Amygdala (tissue), 56 donors: Measurements from ENCODE around the gene TMEM208.

Source experiments
- DNase-seq, 56 donors: peaks; one replicate each; lab custom pipeline; 2025; lab: John Stamatoyannopoulos, UW

Gene TMEM208

GRCh38 chr16:67207249-67208091 lies 19.5 kb upstream of the TMEM208 start:
- DNase-seq = no peak

DNA sequence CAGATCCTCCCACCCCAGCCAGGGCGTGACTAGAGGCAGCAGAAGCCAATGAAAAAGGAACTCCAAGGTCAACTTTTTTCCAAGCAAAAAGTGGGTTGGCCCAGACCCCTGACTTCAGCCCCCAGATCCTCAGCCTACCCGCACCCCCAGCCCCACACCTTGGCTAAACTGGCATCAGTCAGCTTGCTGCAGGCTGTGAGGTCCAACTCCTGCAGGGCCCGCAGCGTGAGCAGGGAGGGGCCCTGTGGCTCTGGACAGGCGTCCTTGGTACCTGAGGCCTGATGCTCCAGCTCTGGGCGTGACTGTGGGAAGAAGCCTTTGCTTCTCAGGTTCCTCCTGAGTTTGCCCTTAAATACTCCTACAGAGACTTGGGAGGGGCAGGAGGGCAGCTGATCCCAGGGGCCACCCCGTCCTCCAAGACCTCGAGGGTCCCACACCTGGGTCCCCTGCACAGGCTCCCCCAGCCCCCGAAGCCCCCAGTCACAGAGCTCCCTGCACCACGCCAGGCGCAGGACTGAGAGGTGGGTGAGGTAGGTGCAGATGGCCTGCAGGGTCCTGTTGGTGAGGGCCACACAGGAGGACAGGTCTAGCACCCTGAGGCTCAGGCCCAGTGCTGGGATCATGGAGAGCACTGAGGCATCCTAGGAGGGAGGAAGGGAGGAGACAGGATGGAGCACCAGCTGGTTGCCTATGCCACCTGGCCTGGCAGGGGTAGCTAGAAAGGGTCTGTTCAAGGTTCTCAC lies 18.6 kb upstream of the TMEM208 start:
- no peak for DNase-seq

DNA sequence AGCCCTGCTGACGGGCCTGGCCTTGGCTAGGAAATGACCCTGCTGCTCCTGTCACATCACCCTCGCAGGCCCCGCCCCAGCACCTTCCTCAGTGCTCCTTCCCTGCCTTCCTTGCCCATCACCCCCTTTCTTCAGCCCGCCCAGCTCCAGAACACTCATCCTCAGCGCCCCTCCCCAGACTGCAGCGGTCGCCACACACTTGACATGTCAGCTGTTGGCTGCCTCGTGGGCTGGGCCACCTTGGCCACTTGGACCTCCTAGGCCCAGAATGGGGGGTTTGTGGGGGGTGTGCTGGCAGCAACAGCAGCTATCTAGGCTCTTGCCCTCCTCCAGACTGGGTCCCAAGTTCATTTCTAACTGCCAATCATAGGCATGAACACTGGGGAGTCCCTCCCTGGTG lies 17.4 kb upstream of the TMEM208 start:
- DNase-seq = no peak

DNA sequence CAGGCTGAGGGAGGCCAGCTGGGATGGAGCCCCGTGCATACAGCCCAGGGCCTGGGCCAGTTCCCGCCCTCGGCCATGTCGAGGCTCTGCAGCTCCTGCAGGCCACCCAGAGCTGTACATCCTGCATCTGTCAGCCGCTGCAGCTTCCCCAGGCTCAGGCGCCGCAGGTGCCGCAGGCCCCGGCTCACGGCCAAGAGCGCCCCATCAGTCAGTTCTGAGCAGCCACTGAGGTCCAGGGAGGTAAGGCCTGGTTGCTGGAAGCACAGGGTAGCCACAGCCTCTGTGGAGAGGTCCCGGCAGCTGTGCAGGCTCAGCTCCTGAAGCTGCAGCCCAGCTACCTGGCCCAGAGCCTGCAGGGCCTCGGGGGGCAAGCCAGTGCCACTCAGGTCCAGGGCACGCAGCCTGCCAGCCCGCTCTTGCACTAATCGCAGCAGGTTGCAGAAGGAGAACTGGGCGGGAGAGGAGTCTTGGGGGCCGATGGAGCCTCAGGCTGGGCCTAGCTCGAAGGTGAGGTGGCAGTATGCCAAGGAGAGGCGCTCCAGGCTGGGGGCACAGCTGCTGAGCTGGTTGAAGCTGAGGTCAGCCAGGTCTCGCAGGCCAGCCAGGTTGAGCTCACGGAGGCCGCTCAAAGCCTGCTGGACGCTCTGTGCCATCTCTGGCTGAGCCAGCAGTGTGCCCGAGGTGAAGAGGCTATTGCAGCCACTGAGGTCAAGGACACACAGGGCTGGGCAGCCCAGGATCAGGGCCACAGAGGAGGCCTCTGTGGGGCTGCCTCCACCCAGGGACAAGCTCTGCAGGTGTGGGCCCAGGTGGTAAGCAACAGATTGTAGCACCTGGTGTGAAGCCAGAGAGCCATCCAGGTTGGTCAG lies 16.6 kb upstream of the TMEM208 start:
- DNase-seq = no peak

DNA sequence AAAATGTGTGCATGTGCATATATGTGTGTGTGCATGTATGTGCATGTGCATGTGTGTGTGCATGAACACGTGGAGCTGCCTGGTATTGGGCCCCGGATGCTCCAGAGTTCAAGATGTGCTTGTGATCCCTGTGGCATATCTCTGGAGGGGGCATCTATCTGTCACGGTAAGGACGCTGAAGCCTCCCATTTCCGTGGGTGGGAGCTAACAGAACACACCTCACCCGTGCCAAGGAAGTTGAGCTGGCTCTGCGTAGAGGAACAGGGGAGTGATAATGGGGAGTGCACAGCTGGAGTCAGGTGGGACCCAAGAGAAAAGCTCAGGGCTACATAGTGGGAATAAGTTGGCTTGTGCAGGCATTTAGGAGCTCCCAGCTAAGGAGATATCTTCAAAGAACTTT lies 15.3 kb upstream of the TMEM208 start:
- DNase-seq = no peak

DNA sequence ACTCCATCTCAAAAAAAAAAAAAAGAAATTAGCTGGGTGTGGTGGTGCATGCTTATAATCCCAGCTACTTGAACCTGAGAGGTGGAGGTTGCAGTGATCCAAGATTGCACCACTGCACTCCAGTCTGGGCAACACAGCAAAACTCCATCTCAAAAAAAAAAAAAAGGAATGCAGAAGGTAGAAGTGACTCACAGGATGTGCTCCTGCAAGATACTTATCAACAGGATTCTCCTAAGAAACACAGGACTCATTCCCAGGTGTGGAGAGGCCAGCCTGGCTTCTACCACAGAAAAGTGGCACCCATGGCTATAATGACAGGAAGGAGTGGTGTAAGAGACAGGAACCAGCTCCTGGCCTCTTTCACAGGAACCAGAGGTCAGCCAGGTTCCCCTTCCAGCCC lies 14.2 kb upstream of the TMEM208 start:
- DNase-seq = no peak

GRCh38 chr16:67213197-67214019 lies 13.5 kb upstream of the TMEM208 start:
- DNase-seq = no peak

GRCh38 chr16:67215706-67216105 lies 11.2 kb upstream of the TMEM208 start:
- DNase-seq = no peak

DNA sequence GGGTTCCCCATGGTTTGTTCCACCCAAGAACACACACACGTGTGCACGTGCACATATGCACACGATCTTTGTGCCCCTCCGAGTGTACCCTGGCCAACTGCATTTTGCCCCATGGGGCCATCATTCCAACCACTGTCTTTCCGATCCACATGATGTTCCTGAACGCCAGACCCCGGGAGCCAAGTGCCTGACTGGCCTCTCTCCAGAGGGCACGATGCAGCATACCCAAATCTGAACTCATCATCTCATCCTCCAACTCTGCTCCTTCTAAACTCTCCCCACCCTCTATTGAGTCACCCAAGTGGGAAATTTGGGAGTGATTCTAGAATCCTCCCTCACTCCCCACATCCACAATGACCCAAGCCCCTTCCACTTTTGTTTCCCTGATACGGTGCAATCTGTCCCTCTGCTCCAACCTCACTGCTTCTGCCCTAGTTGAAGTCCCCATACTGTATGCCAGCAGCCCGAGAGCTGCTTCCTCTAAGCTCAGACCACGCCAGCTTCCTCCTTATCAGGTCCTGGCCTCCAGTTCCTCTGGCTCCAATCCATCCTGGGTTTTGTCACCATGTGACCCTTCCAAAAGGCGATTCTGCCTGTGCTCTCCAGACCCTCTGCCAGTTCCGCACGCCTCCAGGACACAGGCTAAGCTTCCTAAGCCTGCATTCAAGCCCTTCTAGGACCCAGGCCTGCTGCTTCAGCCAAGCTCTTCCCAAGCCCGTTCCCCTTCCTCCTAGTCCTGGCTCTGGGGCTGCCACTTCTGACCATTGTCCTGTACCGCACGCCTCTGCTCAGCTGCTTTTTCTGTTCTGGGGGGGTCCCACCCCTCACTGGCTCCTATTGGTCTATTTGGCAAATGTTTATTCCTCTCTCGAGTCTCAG lies 10.1 kb upstream of the TMEM208 start:
- DNase-seq = peak in 8 of 56 donors; percentile 3 to 46 (median 16)

DNA sequence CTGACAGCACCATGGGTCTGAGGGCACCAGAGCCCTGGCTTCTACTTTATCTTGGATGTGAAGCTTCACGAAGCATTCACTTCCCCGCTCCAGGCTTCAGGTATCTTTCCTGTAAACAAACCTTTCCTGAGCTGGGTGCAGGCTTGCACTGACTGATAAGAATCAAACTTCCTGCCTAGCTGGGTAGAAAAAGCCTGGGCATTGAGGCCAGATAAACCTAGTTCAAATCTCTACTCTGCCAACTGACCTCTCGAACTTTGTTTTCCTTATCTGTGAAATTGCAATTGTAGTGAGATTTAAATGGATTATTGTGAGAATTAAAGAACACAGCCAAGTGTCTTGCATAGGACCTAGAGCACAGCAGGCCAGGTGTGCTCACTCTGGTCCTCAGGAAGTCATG lies 2.9 kb upstream of the TMEM208 start:
- no peak for DNase-seq

DNA sequence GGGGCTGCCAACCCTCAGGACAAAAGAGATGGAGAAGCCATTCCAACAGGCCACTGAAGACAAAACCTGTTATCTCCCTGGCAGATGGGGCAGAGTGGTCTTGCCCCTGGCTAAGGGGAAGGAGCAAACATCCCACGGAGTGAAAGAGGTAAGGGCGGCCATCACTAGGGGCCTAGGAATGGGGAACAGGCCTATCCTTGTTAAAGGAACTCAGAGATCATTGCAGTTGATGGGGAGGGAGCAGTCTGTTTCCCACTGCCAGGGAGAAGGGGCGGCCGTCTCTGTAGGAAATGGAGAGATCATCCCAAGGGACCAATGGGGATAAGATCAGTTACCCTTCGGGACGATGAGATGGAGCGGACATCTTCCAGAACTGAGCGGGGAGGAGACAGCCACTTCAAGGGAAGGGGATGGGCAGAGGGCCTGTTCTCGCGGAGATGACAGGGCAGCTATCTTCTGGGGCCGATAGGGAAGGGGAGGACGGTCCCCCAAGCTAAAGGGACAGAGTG lies 581 bp upstream of the TMEM208 start:
- no peak for DNase-seq

GRCh38 chr16:67227567-67227921 lies 614 bp downstream of the TMEM208 start:
- DNase-seq = no peak

DNA sequence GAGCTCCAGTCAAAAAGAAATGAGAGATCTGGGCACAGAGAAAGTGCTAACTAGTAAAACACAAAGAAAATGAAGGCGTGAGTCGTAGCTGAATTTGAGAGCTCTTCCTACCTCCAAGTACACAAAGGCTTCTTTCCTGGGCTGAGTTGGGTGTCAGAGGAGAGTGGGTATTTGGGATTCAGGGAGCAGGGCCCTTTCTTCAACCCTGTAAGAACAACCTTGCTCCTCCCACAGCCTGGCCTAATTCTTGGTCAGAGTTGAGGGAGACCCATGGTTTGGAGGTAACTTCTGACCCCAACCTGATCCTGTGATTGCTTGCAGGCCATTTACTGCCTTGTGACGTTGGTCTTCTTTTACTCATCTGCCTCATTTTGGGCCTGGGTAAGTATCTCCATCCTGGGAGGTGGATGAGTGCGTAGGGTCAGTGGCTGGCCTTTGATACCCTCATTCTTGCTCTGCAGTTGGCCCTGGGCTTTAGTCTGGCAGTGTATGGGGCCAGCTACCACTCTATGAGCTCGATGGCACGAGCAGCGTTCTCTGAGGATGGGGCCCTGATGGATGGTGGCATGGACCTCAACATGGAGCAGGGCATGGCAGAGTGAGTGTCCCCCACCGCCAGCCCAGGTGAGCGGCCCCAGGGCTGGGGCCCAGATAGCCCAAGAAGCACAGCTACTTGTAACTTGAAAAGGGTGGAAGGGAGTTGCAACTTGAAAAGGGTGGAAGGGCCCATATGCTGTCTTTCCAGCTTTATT lies 1.3 kb downstream of the TMEM208 start:
- no peak for DNase-seq

DNA sequence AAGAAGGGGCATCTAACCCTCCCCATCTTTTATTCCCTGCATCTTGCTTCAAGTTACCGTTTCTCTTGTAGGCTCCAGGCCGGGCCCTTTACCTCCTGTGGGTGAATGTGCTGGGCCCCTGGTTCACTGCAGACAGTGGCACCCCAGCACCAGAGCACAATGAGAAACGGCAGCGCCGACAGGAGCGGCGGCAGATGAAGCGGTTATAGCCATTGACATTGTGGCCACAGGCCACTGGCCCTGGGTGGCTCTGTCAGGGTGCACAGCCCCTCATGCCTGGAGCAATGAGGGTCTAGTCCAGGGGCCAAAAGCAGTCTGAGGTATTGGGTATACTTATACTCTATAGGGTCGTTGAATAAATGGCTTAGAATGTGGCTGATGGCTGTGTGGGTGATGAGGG lies 2.0 kb downstream of the TMEM208 start:
- no peak for DNase-seq

- DNase-seq = no peak
These were observed 3.2 kb downstream of the TMEM208 start for GRCh38 chr16:67229906-67230808.

DNA sequence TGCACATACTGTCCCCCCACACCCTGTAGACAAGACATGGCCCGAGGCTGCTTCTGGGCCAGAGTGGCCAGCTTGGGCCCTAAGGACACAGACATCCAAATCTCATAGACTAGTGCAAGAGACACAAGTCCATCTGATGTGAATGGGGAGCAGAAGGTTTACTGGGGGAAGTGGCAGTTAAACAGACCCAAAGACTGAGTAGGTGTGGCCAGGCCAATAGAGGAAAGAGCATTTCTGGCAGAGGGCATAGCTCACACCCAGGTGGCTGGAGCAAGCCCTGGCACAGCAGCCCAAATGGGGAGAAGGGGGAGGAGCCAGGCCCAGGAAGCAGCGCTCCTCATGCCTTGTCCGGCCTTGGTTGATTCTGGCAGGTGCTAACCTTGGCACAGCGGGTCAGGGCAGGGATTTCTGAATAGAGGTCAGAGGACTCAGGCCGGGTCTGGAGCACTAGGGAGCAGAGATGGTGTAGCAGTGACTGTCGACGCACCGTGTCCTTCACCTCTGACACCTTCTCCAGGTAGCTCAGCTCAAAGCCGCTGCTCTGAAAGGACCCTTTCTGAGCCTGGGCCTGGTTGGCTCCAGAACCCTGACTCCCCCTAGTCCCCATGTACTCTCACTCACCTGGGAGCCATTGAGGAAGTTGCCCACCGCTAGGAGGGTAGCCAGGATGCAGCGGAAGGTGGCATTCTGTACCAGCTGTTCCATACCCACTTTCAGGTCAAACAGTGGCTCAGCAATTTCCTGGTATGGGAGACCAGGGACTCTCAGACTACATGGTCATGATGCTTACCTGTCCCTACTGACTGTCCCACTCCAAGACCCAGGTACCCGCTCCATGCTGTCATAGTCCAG lies 4.1 kb downstream of the TMEM208 start:
- no peak for DNase-seq
